ENCODE measurements around the gene SLIT3. TPM values are rescaled to one million over a fixed set of nuclear protein-coding genes. Genes with fewer than 3 reads are reported as not detected.
A peak's percentile ranks its signal among the peaks of the same experiment; 100 is the strongest.

Gene SLIT3
- total RNA-seq, 4 donors from 2014 or later: 0.72 to 37.4 (median 5.3) TPM

DNA sequence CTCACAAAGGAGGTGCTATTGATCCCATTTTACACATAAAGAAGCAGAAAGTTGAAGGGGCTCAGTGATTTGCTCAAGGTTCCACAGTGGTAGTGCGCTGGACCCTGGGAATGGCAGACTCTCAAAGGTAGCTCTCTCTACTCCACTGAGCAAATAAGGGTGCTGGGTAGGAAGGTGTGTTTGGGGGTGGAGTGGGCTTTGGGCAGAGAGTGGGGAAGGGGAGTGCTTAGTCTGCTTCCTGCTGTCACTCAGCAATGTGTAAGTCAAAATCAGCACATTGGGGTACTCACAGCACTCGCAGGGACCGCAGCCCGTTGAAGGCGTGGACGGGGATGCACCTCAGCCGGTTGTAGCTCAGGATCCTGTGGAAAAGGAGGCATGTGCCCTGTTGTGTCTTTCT is 579.0 kb downstream of the SLIT3 start:
- DNase-seq: no peak
- WGBS, 2 donors: 94 to 100% methylated on average over 1 to 6 of the region's 7 CpGs
- intact Hi-C loops (cut with DNase I): no loop called here
- Histone ChIP-seq H3K27me3 (peaks cover 0 to 38% (median 0%) of the 10 kb centered on the region in 4 donors), H3K4me1 (no peaks in the 10 kb centered on the region), H3K27ac (no peak overlapping the region), H3K4me3 (no peak overlapping the region), H3K36me3 (peaks cover 0 to 8% (median 0%) of the 10 kb centered on the region in 3 donors), H3K9me3 (no peaks in the 10 kb centered on the region)
- TF ChIP-seq CTCF (IDR thresholded peaks at IDR 0.05): no peak
- no peak for TF ChIP-seq POLR2A (IDR thresholded peaks at IDR 0.05)

GRCh38 chr5:168721002-168721753 is 579.8 kb downstream of the SLIT3 start:
- WGBS, 2 donors: 87 to 89% methylated on average over 5 of the region's 5 CpGs
- H3K9me3 ChIP-seq: no peaks in the 10 kb centered on the region
- H3K4me3 ChIP-seq: no peak overlapping the region
- TF ChIP-seq POLR2A (IDR thresholded peaks at IDR 0.05): no peak
- TF ChIP-seq CTCF (IDR thresholded peaks at IDR 0.05): no peak
- H3K27me3 ChIP-seq: peaks cover 0 to 38% (median 0%) of the 10 kb centered on the region in 4 donors
- DNase-seq: no peak
- H3K36me3 ChIP-seq: peaks cover 0 to 8% (median 0%) of the 10 kb centered on the region in 3 donors
- no peak overlapping the region for H3K27ac ChIP-seq
- intact Hi-C loops (cut with DNase I): no loop called here
- no peaks in the 10 kb centered on the region for H3K4me1 ChIP-seq

- TF ChIP-seq CTCF (IDR thresholded peaks at IDR 0.05): no peak
- no peak for TF ChIP-seq POLR2A (IDR thresholded peaks at IDR 0.05)
- peaks cover 0 to 38% (median 0%) of the 10 kb centered on the region in 4 donors for H3K27me3 ChIP-seq
- no peak for DNase-seq
- 84 to 93% methylated on average over 8 to 9 of the region's 9 CpGs for WGBS, 2 donors
- H3K36me3 ChIP-seq: peaks cover 0 to 8% (median 0%) of the 10 kb centered on the region in 3 donors
- H3K27ac ChIP-seq: no peak overlapping the region
- intact Hi-C loops (cut with DNase I): no loop called here
- no peaks in the 10 kb centered on the region for H3K4me1 ChIP-seq
- H3K4me3 ChIP-seq: no peak overlapping the region
- H3K9me3 ChIP-seq: no peaks in the 10 kb centered on the region
These were observed 580.4 kb downstream of the SLIT3 start for GRCh38 chr5:168720575-168720974.

- H3K27ac ChIP-seq: no peak overlapping the region
- no peaks in the 10 kb centered on the region for H3K36me3 ChIP-seq
- no peak overlapping the region for H3K4me3 ChIP-seq
- H3K27me3 ChIP-seq: peaks cover 0 to 29% (median 0%) of the 10 kb centered on the region in 4 donors
- WGBS, 2 donors: 38% methylated on average over 3 to 4 of the region's 4 CpGs
- peaks cover 0 to 16% (median 6%) of the 10 kb centered on the region in 3 donors for H3K4me1 ChIP-seq
- no peaks in the 10 kb centered on the region for H3K9me3 ChIP-seq
- DNase-seq: no peak
- intact Hi-C loops (cut with DNase I): no loop called here
- TF ChIP-seq CTCF (IDR thresholded peaks at IDR 0.05): no peak
These were observed 586.9 kb downstream of the SLIT3 start for GRCh38 chr5:168714046-168714445.

DNA sequence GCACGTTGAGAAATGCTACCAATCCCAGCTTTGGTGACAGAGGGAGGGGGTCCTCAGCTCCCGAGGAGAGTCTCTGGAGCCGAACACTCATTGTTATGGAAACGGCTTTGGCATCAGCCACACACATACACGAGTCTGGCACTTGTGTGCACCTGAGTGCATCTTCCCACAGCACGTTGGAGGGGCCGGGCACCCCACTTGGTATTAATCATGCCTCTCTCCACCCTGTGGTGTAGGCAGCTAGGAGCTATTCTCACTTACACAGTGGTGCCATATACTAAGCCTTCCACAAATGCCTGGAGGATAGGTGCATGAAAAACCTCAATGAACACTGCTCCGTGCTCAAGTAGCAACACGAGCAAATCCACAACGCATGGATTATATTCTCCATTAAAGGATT is 587.9 kb downstream of the SLIT3 start:
- DNase-seq: no peak

More for the DNA sequence above, 587.9 kb downstream of the SLIT3 start:
- Histone ChIP-seq H3K9me3 (no peaks in the 10 kb centered on the region), H3K27me3 (peaks cover 0 to 23% (median 0%) of the 10 kb centered on the region in 4 donors), H3K4me3 (no peak overlapping the region), H3K4me1 (peaks cover 0 to 16% (median 6%) of the 10 kb centered on the region in 3 donors), H3K27ac (peak overlapping the region in 2 of 4 donors; percentile 22 to 40), H3K36me3 (no peaks in the 10 kb centered on the region)
- TF ChIP-seq CTCF (IDR thresholded peaks at IDR 0.05) (no peak), POLR2A (IDR thresholded peaks at IDR 0.05) (no peak)
- intact Hi-C loops (cut with DNase I): no loop called here
- WGBS, 2 donors: 42 to 62% methylated on average over 7 to 9 of the region's 10 CpGs
